Measurements from ENCODE around the gene DCLRE1C.
"Not testable (repeated sequence)": the region's sequence is repeated elsewhere in the genome, so short reads cannot be mapped to it uniquely, and the experiment has no call there.

Gene DCLRE1C
- 31.6 to 60.3 reads per million in 2 experiments for total RNA-seq

GRCh38 chr10:14954001-14954770 is at the start of gene DCLRE1C:
TSS of gene DCLRE1C (minus strand) at chr10:14954096. CDS start at chr10:14954010, 86 bp downstream.
- DNase-seq (ENCODE audit: low read depth) = peak; percentile 74

- DNase-seq (ENCODE audit: low read depth) = no peak
Measured at GRCh38 chr10:14995964-14996565, 42.2 kb upstream of the DCLRE1C start.

GRCh38 chr10:14993500-14994455 is 39.9 kb upstream of the DCLRE1C start:
- not testable (repeated sequence) for DNase-seq (ENCODE audit: low read depth)

DNA sequence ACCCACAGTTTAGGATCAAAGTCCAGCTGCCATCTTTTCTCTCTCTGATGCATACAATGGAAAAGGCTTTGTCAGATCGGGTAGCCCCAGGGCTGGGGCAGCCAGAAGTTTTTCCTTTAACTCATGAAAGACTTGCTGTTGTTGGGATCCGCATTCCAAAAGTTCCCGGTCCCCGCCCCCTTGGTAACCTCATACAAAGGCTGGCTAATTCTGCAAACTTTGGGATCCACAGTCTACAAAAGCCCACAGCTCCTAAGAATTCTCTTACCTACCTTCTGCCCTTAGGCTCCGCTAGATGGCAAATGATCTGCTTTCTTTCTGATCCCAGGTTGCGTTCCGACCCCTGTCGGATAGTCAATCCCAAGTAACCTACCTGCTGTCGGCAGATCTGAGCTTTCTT is 38.4 kb upstream of the DCLRE1C start:
- DNase-seq (ENCODE audit: low read depth) = not testable (repeated sequence)

- not testable (repeated sequence) for DNase-seq (ENCODE audit: low read depth)
Measured at GRCh38 chr10:14991035-14991749, 37.3 kb upstream of the DCLRE1C start.

GRCh38 chr10:14989552-14989951 is 35.7 kb upstream of the DCLRE1C start:
- not testable (repeated sequence) for DNase-seq (ENCODE audit: low read depth)

- no peak for DNase-seq (ENCODE audit: low read depth)
Measured at GRCh38 chr10:14982744-14983143, 28.8 kb upstream of the DCLRE1C start.

DNA sequence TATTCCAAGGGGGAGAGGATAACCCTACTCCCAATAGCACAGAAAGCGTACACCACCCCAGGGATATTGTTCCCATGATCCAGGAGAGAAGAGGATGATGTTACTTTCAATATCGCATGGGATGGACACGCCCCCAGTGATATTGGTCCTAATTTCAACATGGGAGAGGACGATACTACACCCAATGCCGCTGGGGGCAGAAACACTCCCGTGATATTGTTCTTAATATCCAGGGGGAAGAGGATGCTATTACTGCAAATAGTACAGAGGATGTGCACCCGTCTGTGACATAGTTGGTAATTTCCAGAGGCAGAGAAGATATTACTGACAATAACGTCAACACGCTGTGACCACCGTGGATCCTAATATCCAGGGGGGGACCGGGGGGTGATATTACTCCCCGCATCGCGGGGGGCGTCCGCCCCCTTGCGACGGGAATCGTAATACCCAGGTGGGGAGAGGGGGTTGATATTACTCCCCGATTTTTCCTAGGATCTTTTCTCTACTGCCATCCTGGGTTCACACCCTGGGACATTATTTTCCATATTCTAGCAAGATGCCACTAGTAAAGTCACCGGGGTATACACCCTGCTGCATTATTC is 21.9 kb upstream of the DCLRE1C start:
- DNase-seq (ENCODE audit: low read depth) = no peak

DNA sequence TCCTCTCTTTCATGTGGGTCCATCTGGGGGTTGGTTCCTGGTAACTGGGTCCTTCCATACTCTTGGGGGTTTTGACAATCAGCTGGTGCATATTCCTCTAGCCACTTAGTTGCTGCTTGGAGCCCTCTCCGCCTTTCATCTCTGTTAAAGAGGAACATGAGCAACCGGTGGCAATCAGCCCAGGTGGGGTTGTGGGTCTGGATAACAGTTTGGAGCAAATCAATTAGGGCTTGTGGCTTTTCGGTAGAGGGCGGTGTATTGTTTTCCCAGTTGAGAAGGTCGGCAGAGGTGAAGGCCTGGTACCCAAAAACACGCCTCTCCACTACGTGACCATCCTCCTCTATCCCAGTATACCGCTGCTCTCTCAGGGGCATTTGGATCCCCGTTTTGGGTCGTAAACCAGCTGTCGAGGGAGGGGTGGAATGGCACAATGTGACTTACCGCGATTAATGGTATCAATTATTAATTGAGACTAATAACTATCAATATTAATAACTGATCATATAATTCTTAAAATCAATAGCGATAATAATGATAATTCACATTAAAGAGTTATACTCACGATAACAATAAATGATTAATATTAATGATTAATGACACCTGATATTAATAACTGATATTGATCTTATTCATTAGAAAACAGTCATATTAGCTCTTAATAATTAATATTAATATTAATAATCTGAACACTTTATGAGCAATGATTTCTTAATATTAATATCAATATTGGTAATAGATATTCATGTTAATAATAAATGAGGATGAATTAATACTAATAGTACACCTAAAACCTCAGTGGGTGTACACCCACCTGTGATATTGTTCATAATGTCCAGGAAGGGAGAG is 20.5 kb upstream of the DCLRE1C start:
- DNase-seq (ENCODE audit: low read depth) = not testable (repeated sequence)

DNA sequence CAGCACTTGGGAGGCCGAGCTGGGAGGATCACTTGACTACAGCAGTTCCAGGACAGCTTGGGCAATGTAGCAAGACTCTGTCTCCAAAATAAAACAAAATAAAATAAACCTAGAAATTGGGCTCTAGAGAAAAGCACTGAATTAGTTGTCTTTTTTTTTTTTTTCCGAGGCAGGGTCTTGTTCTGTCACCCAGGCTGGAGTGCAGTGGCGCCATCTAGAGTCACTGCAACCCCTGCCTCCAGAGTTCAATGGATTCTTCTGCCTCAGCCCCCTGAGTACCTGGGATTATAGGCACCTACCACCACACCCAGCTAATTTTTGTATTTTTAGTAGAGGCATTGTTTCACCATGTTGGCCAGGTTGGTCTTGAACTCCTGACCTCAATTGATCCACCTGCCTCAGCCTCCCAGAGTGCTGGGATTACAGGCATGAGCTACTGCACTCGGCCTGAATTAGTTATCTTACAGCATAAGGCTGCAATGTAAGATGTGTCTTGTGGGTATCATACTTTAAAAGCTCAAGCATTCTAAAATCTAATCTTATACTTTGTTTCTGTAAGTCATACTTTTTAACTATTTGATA is 18.1 kb upstream of the DCLRE1C start:
- peak; percentile 27 for DNase-seq (ENCODE audit: low read depth)

DNA sequence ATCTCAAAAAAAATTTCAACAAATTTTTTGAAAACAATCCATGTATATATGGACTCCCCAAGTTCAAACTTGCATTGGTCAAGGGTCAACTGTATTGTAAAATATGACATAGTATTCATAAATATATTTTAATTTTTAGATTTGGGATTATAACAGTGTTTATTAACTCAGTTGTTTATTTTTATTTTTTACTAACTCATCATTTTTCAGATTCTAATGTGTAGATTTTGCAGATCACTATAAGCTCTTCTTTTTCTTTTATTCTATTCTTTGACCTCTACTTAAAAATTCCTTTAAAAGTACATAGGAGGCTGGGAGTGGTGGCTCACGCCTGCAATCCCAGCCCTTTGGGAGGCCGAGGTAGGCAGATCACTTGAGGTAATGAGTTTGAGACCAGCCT is 14.0 kb upstream of the DCLRE1C start:
- DNase-seq (ENCODE audit: low read depth) = no peak

GRCh38 chr10:14959221-14960057 is 5.5 kb upstream of the DCLRE1C start, which contains the start of gene MEIG1:
TSS of gene MEIG1 (plus strand) at chr10:14959388. CDS start at chr10:14966469, 7,081 bp downstream.
- peak; percentile 78 for DNase-seq (ENCODE audit: low read depth)

DNA sequence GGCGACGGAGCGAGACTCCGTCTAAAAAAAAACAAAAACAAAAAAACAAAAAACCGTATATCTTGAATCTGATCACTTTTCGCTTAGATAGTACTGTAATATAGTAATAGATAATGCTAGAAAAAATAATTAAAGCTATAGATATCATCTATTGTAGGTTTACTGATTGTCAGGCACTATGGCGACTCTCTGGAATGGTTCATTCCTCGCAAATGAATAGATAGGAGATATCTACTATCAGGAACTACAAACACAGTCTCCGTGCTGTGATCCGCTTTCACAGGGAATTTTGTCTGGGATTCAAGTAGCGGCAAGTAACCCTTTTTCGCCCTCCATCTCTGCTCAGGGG is 5.0 kb upstream of the DCLRE1C start:
- no peak for DNase-seq (ENCODE audit: low read depth)

- DNase-seq (ENCODE audit: low read depth) = no peak
Measured at GRCh38 chr10:14954934-14955333, 1.0 kb upstream of the DCLRE1C start.

GRCh38 chr10:14953424-14954000 is 384 bp downstream of the DCLRE1C start:
- no peak for DNase-seq (ENCODE audit: low read depth)

DNA sequence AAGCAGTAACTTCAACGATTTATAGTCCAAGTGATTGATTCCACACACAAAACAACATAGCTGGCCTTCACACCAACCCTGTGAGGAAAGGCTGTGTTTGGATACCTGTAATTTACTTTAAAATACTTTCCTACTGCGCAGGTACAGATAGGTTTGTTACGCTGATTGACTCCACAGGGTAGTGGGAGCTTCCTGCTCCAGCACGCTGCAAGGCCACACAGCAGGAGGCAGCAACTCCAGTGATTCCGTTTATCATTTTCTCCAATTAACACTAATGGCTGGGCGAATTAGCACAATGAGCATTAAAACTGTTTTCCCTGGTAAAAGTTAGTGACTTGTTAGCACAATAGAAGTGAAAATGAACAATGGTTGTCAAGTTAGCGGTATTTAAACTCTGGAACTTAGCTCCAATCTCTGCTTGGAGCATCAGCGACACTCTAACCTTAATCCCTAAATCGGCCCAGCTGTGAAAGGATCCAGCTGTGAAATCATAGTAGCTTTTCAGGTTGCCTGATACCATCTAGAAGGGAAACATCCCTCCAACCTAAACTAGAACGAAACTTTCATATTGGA is 959 bp downstream of the DCLRE1C start:
- DNase-seq (ENCODE audit: low read depth) = no peak

GRCh38 chr10:14949291-14949690 is 4.6 kb downstream of the DCLRE1C start:
- DNase-seq (ENCODE audit: low read depth) = no peak

GRCh38 chr10:14947268-14947667 is 6.6 kb downstream of the DCLRE1C start:
- DNase-seq (ENCODE audit: low read depth) = no peak
